Heart left ventricle (tissue), 13 donors: ENCODE data around the gene HNRNPDL.

Experiments
- CTCF ChIP-seq, 12 donors: fragments of 200-600 bp; sonication (generic) in 4 of 12; IDR thresholded peaks; one replicate each; pipeline versions ENCODE4 v1.5.0 to v1.8.0; 2018 to 2022; ENCODE audit warnings: antibody characterized with exemption in 12 of 12, mild to moderate bottlenecking in 5 of 12
- POLR2A ChIP-seq, 2 donors: fragments of 450-650 bp; IDR thresholded peaks; one replicate each; pipeline ENCODE4 v1.6.1; 2017; ENCODE audit warnings: antibody characterized with exemption in 2 of 2, mild to moderate bottlenecking in 2 of 2, moderate library complexity in 2 of 2
- donor health status: ischemic (EF 13 %, LVEDD 7.1; RV severe dilation, severe dysfunction).
- donor health status: DM: no; HTN: yes; CAD: no.
- donor health status: DM: no; HTN: no; CAD: no.
- donor health status: ischemic (EF 25% LVEDD 6.9; RV normal size, moderate dysfunction).
- donor health status: ischemic (EF 25% LVEDD 5.7; RV mildly dilated, moderate dysfunction).
- donor health status: ischemic (EF 35%, LVEDD 5.7; RV mildly dilated, moderate dysfunction).
- donor health status: nonischemic (EF 11% LVEDD 7.7; RV severe dilation, severe dysfunction).
- donor health status: DM: yes; HTN: yes; CAD: no.
- donor health status: PGD.
- donor health status: ischemic (EF 29% LVEDD 5.4; RV normal size, mild dysfunction).
- donor health status: nonischemic (EF 23%, LVEDD 6.1; RV moderate dilation, normal function).

- TF ChIP-seq POLR2A (IDR thresholded peaks at IDR 0.05) (no peak), CTCF (IDR thresholded peaks at IDR 0.05) (no peak)
These were observed 49.4 kb downstream of the HNRNPDL start for GRCh38 chr4:82380831-82381230.
